Myometrial cell (primary cell): ENCODE data around the gene CTAGE4. TPM values are rescaled to one million over a fixed set of nuclear protein-coding genes. Genes with fewer than 3 reads are reported as not detected.

ENCODE experiments used
- total RNA-seq: library from RNA; depleted of rRNA; stranded (reverse); fragments of >200 nt; gene quantifications from 2 replicates; pipeline ENCODE4 v1.2.3, GENCODE V29; 2015

The CTAGE4 gene
- total RNA-seq: 0.71 TPM in 1 of 2 replicates, not detected in the other

GRCh38 chr7:144183166-144183565 is at the start of gene CTAGE4:
Gene CTAGE4, plus strand, starts transcription at chr7:144183466. Its CDS starts 38 bp downstream, at chr7:144183504.

GRCh38 chr7:144195212-144195872 is 12.1 kb downstream of the CTAGE4 start, which contains the start of gene ARHGEF35:
Gene ARHGEF35, minus strand, starts transcription at chr7:144195833. Its CDS starts 7,450 bp downstream, at chr7:144188383.

Other genes starting within 250 kb of the CTAGE4 start
- not detected in 2 replicates for gene OR2F2, start 248.2 kb upstream of the CTAGE4 start, total RNA-seq
- gene OR2F1, start 228.6 kb upstream of the CTAGE4 start, total RNA-seq: not detected in 2 replicates
- not detected in 2 replicates for gene OR6B1, start 183.1 kb upstream of the CTAGE4 start, total RNA-seq
- gene OR2A5, start 134.5 kb upstream of the CTAGE4 start, total RNA-seq: not detected in 2 replicates
- not detected in 2 replicates for gene OR2A25, start 113.7 kb upstream of the CTAGE4 start, total RNA-seq
- not detected in 2 replicates for gene OR2A12, start 97.2 kb upstream of the CTAGE4 start, total RNA-seq
- gene OR2A2, start 73.9 kb upstream of the CTAGE4 start, total RNA-seq: not detected in 2 replicates
- not detected in 2 replicates for gene OR2A14, start 60.3 kb upstream of the CTAGE4 start, total RNA-seq
- under 0.01 and 2.5 TPM in 2 replicates for gene ARHGEF35, start 12.4 kb downstream of the CTAGE4 start, total RNA-seq
- gene OR2A42, start 56.1 kb downstream of the CTAGE4 start, total RNA-seq: not detected in 2 replicates
- gene OR2A7, start 81.3 kb downstream of the CTAGE4 start, total RNA-seq: 0.89 TPM in 1 of 2 replicates, not detected in the other
- gene CTAGE8, start 85.8 kb downstream of the CTAGE4 start, total RNA-seq: 0.18 and 0.29 TPM in 2 replicates
- not detected in 2 replicates for gene OR2A1, start 129.0 kb downstream of the CTAGE4 start, total RNA-seq
- 4.6 and 9.4 TPM in 2 replicates for gene ARHGEF5, start 171.9 kb downstream of the CTAGE4 start, total RNA-seq
- gene NOBOX, start 220.2 kb downstream of the CTAGE4 start, total RNA-seq: not detected in 2 replicates